ENCODE measurements around the gene FGG.

DNA sequence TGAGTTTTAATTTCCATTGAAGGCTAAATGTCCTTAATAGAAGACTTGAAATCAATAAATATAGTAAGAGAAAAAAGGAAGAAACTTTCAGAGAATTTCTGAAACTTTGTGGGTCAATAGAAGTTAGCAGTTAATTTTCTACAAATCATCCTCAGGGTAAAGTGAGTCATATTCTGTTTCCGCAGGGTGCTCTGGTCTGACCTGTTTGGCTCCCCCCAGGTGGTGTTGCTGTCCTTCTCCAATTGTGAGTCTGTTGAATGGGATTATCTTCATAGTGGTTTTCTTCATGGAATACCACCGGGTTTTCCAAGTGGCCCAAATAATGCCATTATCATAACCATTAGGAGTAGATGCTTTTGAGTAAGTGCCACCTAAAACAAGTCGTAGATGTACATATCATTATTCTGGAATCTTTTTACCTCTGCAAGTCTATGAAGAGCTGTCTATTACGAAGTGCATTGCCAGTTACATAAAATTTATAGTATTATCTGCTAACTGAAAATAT is 7.7 kb downstream of the FGG start:
- TF ChIP-seq, protein P1, sequence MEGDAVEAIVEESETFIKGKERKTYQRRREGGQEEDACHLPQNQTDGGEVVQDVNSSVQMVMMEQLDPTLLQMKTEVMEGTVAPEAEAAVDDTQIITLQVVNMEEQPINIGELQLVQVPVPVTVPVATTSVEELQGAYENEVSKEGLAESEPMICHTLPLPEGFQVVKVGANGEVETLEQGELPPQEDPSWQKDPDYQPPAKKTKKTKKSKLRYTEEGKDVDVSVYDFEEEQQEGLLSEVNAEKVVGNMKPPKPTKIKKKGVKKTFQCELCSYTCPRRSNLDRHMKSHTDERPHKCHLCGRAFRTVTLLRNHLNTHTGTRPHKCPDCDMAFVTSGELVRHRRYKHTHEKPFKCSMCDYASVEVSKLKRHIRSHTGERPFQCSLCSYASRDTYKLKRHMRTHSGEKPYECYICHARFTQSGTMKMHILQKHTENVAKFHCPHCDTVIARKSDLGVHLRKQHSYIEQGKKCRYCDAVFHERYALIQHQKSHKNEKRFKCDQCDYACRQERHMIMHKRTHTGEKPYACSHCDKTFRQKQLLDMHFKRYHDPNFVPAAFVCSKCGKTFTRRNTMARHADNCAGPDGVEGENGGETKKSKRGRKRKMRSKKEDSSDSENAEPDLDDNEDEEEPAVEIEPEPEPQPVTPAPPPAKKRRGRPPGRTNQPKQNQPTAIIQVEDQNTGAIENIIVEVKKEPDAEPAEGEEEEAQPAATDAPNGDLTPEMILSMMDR (conservative IDR thresholded peaks at IDR 0.05): no peak
- no peak for TF ChIP-seq EZH2 (IDR thresholded peaks at IDR 0.05; ENCODE audit: low read depth)

All from PC-9 (cell line).